Measurements from ENCODE around the gene HPS1.

HPS1 gene

DNA sequence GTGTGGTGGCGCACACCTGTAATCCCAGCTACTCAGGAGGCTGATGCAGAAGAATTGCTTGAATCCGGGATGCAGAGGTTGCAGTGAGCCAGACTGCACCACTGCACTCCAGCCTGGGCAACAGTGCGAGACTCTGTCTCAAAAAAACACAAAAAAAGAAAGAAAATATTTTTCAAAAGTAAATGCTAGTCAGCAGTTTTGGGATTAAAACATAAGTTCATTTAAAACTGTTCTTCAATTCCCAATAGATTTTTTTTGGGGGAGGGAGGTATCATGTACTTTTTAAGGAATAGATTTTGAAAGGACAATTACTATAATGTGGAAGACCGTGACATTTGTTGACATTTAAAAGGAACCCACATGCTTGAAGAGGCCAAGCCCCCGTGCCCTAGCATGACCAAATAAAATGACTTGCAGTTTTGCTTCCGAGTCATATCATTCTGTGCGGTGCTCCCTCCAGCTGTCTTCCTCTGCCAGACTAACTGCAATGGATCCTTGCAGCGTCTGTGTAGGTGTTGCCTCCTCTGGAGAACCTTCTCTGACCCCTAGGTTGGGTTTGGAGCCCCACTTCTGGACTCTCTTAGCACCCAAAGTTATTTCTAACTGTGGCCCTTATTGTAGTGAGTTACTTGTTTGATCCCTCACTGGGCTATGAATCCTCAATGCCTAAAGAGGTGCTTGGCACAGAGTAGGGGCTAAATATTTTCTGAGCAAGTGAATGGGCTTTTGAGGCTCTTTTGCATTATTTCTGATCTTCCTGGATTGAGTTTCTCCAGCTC, 17.4 kb upstream of the HPS1 start:
- no peak for DNase-seq

DNA sequence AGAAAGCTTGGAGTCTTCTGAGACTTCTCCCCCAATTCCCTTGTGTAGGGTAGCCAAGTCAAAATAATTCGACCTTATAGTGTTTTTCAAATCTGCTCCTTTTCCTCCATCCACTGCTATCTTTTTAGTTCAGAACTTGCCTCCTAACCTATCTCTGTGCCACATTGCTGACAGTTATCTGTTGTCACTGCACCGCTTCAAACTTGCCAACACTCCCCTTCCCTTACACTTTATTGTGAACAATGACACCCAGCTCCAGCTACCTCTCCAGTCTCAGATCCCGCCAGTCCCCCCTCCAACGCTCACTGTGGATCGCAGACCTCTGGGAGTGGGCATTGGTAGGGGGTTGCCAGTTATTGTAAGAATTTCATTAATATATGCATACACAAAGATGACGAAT, 16.3 kb upstream of the HPS1 start:
- DNase-seq: no peak

DNA sequence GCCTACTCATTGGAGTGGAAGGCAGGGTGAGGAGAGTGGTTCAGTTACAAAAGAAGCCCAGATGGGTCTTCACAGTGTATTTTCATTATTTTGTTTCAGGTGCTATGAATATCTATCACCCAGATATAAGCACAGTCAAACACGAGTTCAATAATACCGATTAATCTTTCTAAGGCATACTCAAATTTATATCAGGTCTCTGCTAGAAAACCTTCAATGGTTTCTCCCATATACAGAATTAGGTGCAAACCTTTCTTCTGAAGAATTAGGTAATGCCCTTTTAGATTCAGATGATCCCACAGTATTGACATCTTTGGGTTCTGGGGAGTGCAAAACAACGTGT, 14.7 kb upstream of the HPS1 start:
- DNase-seq: no peak

DNA sequence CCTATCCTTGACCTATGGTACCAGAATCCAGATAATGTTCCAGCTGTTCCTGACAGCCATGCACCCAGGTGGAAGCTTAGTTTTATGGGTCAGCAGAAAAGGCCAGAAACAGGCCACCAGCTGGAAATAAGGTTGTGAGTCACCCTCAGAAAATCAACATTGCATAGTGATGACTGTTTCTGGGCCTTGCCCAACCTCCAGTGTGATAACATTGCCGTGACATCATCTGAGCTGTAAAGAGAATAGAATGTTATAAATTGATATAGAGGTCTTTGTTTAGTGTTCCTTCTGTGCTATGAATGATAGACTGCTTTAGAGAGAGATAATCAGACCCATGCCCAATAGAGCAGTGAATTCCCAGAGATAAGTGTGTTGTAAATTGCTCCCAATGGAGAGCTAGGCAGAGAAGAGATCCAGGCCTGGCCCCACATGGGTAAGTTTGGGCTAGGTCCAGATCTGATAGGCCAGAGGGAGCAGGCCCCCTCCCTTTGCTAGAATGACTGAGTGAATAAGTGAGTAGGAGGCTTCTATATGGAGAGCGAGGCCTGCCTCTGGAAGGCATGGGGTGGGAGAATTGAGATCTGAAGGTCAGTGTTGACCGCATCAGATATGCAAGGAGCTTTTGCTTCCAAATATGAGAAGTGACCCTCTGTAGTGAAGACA, 14.2 kb upstream of the HPS1 start:
- no peak for DNase-seq

DNA sequence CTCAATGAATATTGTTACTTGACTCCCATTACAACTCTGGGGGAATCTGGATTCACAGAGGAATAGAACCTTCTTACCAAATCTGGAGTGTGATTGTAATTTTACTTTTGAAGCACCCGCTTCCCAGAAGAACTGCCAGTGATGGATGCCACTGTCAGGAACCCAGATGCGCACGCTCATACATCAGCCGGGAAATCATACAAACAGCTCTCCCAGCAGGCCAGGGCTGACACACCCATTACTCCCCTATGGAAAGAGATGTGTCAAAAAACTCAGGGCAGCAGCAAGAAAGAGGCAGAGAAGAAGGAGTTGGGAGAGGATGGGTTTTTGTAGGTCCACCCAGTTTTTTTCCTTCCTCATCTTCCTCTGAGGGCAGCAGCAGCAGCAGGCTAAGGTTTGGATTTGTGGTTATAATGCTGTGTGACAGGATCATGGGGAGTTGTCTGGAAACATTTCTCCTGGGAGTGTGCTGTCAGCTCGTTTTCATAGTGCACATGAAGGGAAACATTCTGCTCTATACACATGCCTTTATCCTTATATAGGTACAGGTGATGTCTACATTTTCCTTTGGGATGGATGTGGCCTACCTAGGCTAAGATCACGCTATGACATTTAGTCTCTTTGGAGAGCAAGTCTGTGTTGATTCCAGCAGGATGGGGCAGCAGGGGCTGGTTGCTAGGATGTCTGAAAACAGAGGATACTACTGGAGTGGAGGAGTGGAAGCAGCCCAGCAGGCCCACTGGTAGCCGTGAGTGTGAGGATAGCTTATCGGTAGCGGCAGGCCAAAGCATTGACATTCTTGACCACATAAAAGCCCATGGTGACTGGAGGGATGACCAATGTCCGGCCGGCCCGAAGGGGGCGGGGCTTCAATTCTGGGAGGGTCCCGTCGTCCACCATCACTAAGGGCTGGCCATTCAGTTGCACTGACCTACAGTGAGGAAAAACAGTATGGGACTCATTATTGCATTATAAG, 12.4 kb upstream of the HPS1 start:
- DNase-seq: no peak

DNA sequence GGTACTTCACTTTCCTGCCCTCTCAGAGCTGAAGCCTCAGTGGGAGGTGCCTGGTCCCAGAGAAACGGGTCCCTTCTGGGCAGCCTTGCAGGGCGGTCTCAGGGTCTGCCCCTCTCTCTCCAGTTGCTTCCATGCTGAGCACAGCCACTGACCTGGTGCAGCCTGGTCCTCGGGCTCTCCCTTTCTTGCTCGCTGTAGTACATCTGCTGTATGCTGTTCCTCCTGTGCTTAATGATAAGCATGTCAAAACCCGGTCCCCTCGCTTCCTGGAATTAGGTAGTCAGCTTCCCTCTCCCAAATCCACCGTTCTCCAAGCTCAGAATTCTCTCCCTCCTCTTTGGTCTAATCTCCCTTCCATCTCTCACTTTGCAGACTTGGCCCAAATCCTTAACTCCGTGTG, 11.0 kb upstream of the HPS1 start:
- no peak for DNase-seq

DNA sequence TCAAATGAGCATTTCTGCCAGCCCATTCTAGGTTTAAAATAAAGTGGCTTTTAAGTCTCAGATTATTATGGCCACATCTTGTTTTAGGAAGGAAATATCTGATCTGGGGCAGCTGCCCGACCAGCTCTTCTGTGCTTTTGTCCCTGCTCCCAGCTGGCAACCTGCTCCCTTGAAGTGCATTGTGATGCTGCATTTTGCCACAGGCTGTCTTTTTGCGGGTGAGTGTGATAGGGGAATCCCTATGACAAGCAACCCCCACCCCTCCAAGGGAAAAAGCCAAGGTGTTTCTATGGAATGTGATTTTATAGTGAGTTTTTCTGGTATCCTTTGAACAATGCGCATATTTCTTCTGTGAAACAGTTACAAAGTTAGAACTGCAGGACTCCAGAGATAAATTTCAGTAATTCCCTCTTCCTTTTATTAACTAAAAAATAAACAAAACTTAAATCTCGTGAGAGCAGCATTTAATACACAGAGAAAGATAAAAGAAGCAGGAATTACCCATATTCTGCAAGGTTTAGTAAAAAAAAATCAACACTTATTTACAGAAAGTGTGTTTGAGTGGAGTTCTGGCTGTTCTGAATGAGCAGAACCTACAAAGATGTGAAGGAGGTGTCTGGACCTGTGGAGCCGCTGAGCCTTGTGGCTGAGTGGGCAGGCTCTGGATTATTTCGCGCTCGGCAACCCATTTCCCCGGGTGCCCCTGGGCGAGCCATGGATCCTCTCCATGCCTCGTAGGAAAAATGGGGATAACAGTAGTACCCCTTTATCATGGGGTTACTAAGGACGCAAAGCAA, 10.1 kb upstream of the HPS1 start:
- no peak for DNase-seq

DNA sequence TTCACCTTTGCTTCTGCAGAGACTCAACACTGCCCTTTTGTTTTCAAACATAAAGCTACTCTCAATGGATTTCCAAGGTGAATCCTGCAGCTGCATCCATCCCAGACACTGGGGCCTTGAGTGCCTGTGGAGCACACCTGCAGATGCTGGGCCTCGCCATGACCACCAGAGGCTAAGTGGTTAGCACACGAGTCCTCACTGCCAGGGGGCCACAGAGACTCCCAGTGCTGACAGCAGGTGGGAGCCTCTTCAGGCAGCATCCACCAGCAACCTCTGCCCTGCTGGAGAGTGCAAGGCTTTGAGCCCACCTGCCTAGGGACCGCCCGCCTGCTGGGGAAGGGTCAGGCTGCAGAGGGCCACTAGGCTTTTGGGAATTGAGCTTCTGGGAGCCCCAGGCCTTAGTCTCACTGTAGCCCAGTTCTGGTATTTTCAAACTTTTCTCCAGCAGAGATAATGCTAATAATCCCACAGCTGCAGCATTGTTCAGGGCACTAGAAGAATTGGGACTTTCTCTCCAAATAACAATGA, 9.4 kb upstream of the HPS1 start:
- DNase-seq: no peak

DNA sequence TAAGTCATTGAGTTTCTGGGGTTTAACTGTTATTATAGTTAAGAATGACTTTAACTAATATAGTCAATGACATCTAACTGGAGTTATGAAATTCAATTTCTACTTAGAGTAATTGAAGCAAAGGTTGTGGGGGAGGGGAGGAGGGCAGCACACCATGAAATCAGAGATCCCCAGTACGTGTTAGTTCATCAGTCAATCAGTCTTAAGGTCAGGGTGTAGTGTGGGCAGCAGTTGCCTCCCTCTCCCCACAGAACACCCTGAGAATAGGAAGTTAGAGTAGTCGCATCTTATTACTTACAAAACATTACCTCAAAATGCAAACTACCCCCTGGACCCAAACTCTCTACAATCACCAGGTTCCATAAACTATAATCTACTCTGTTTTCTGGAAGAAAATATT, 7.0 kb upstream of the HPS1 start:
- DNase-seq: no peak

DNA sequence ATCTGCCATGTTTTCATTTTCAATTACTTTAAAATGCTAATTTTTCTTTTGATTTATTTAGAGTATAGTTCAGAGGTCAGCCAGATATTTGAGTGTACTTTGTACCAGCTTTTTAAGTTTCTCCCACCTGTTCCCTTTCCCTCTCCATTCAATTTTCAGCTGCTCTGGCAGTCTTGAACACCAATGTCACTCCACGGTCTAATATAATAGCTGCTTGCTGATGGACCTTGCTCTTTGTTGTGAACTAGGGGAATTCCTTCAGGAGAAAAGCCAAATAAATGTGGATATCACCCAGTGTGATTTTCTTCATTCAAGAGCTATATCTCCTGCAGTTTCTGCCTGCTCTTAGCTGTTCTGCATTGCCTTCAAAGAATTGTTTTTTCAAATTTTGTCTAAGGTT, 3.9 kb upstream of the HPS1 start:
- no peak for DNase-seq

DNA sequence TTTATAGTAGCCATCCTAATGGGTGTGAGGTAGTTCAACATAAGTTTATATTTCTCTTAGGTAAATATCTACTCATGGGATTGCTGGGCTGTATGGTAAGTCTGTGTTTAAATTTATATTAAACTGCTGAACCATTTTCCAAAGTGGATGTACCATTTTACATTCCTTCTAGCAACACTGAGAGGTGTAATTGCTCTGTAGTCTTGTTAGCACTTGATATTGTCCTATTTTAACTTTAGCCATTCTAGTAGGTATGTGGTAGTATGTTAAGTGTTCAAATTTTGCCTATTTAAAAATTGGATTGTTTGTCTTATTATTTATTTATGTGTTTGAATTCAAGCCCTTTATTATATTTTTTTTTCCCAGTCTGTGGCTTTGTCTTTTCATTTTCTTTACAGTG, 2.6 kb upstream of the HPS1 start:
- DNase-seq: no peak

DNA sequence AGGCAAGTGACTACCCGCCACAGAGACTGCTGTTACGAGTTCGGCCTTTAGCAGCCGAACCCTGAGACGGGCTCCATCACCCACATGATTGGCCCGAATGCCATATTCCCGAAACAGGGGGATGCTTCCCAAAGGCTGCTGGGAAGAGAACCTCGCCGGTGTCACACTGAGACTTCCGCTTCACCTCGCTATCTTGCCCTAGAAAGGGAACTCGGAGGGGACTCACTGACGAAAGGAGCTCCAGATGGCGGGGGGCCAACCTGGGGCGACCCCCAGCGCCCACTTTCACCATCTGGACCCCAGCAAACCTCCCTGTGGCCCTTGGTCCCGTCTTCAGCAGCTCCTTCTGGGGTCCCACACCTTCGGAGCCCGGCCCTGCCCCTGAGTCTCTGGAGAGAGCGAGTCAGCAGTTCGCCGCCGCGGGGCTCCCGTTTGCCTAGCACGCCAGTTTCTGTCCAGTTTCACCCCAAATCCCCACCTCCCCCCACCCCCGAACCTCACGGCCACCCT, 529 bp downstream of the HPS1 start:
- DNase-seq: no peak

DNA sequence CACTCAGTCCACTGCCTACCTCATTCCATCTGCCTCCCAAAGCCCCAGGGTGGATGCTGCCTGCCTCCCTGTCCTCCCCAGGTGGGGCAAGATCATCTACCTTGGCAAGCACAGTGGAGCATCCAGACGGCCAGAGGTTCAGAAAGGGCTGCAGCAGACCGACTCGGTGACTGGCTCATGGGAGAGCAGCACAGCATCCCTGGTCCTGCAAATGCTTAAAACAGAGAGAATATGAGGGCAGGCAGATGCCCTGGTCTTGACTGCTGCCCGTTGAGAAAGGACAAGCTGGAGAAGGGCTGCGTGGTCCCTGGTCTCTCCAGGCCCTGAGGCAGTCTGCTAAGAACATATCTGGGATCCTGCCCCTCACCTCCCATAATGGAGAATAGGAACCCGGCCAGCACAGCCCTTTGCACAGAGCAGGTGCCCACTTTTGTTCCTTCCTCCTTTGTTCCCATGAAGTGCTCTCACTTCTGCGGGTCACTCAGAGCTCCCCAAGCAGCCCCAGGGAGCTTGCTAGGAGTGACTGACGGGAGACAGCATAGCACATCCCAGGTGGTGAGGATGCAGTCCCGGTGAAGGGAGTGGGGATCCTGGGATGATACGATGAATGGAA, 1.4 kb downstream of the HPS1 start:
- DNase-seq: no peak

DNA sequence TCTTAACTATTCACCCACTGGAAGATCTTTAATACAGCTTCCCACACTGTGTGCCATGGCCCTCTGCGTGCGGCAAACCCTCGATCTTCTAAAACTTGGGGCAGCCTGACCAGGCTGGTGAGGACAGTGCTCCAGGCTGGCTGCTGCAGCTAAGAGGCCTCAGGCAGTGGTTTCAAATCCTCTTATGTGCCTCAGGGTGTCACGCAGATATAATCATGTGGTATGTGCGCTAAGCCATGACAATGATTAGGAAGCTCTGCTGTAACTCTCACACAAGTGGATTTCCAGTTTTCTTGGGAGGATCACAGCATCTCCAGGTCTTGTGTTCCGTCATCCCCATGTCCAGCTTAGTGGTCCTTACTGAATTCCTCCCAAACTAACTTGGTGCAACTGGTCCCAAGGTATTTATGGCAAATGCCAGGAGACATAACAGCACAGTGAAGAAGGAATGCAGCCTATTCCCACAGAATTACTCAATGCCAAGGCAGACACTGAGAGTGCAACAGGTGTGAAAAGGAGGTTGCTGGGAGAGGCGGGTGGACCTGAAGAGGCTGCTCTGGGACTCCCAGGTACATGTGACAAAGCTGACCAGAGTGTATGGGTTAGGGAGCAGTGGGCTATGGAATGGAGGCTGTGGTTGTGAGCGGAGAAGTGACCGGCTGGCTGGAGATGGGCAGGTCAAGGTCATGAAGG, 2.3 kb downstream of the HPS1 start:
- no peak for DNase-seq

DNA sequence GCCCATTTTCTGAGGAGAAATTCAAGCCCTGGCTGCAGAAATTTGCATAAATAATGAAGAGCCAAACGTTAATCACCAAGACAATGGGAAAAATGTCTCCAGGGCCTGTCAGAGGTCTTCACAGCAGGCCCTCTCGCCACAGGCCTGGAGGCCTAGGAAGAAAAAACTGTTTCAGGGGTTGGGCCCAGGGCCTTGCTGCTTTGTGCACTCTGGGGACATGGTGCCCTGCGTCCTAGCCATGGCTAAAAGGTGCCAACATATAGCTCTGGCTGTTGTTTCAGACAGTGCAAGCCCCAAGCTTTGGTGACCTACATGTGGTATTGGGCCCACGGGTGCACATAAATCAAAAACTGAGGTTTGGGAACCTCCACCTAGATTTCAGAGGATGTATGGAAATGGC, 8.0 kb downstream of the HPS1 start:
- no peak for DNase-seq

DNA sequence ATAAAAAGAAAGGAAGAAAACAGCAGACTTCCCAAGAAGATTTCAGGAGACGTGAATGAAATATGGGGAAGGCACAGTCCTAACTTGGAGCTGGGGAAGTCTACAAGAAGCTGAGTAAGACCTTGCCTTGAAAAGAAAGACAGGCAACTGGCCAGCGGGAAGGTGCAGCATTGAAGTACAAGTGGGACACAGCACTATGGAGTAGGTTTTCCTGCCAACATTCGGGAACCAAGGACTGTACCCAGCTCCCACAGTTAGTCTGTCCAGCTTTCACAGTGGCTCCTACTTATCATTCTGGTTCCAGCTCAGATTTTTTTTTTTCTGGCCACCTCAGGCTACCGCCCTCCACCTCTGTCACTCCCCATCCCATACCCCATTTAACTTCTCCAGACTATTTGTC, 10.0 kb downstream of the HPS1 start:
- DNase-seq: no peak

DNA sequence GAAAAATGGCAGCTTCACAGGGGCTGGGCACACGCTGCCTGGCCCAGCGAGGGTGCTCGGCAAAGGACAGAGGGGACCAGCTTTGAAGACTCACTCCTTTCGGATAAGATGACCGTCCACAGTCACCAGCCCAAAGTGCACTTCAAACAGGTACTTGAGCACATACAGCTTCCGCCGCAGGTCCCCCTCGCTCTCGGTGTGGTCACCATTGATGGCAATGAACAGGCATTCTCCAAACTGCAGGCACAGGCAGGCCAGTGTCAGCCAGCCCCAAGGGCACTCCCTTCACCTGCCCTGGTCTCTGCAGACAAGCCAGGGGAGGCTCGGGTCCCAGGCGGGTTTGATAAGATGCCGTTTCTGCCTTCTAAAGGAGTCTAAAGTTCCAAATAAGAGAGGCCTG, 11.6 kb downstream of the HPS1 start:
- no peak for DNase-seq

DNA sequence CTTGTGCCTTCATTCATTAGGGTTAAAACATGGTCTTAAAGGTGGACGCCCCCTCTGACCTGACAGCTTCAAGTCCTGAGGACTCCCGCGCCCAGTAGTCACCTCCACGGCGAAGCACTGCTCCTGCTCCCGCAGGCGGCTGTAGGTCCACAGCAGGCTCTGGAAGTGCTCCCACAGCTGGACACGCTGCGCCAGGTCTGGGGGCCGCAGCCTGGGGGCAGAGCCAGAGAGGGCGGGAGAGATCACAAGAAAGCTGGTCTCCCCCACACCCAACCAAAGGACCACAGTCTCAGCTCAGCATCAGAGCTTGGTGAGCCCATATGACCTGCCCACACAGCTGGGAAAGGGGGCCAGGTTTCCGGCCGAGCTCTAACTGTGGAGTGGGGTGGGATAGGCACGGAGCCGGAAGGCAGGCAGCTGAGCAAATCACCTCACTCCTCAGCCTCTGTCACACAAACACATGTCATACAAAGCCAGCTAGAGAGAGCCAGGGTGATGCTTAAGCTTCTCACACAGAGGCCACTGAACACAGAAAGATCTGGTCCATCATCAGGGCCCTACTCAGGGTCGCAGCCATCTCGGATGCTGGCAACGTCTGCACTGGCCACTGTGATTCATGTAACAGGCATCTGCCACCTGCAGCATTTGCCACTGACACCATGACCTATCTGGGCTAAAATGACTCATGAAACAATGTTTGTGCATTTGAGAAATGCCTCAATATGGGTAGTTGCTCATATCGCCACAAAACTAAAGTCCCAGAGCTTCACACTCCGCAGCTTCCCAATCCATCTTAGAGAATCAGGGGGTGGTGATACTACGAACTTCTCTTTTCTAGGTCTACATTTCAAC, 12.6 kb downstream of the HPS1 start:
- DNase-seq: no peak

DNA sequence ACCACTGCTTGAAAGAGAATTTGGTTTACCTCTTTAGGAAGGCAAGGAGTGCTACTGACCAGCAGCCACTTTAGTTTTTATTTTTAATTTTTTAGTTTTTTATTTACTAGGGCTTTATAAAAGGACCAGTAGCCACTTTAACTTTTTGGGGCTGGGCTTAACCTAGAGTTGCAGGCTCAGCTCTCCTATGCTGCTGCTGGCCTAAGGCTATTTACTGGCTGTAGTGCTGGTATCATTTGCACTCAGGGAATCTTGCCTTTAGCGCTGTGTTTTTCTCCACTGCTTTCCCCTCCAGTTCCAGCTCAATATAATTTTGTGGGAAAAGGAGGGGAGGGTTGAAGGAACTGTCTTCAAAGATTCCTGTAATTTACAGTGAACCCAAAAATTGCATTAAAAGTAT, 13.4 kb downstream of the HPS1 start:
- DNase-seq: no peak

DNA sequence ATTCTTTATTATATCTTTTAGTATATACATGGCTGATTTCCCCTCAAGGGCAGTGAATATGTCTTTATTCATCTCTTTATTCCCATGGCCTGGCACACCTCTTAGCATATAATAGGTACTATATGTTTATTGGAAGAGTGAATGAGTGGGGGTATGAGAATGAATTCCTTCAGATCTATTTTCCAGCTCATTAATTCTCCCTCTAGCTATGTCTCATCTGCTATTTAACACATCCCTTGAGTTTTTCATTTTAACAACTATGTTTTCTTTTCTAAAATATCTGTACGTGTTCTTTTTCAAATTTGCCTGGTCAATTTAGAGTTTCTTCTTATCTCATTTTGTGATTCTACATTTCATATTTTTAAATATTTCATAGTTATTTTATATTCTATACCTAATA, 14.4 kb downstream of the HPS1 start:
- no peak for DNase-seq

Data from NCI-H1436 (cell line).